Neuronal stem cell (in vitro differentiated cells): ENCODE results near the gene FCRL1.

Experiments
- DNase-seq: peaks from one replicate; pipeline ENCODE4 v3.0.0-alpha.2; 2013; ENCODE audit warnings: low spot score
- H2AFZ ChIP-seq: one replicate; pipeline ENCODE4 v1.6.1; 2013; ENCODE audit warnings: mild to moderate bottlenecking, low read length, inconsistent platforms
- H2AK5ac ChIP-seq: 2 replicates; pipeline ENCODE4 v1.6.1; 2013; ENCODE audit warnings: low read depth, mild to moderate bottlenecking, inconsistent platforms, low read length, moderate library complexity, mixed read lengths
- H2BK120ac ChIP-seq: 2 replicates; pipeline ENCODE4 v1.6.1; 2013; ENCODE audit warnings: low read depth, mild to moderate bottlenecking, inconsistent platforms, low read length, moderate library complexity, mixed read lengths
- H2BK12ac ChIP-seq: one replicate; pipeline ENCODE4 v1.6.1; 2013; ENCODE audit warnings: low read length, inconsistent platforms
- H2BK15ac ChIP-seq: 2 replicates; pipeline ENCODE4 v1.6.1; 2013; ENCODE audit warnings: mild to moderate bottlenecking, low read length, inconsistent platforms, mixed read lengths
- H2BK5ac ChIP-seq: one replicate; pipeline ENCODE4 v1.6.1; 2013; ENCODE audit warnings: inconsistent platforms, mild to moderate bottlenecking, low read length, moderate library complexity
- H3K14ac ChIP-seq: one replicate; pipeline ENCODE4 v1.6.1; 2013; ENCODE audit warnings: low read length, inconsistent platforms
- H3K18ac ChIP-seq: 2 replicates; pipeline ENCODE4 v1.6.1; 2013; ENCODE audit warnings: low read length, inconsistent platforms
- H3K23ac ChIP-seq: 2 replicates; pipeline ENCODE4 v1.6.1; 2013; ENCODE audit warnings: low read depth, mild to moderate bottlenecking, mixed read lengths, low read length, inconsistent platforms; ENCODE audit not compliant: poor library complexity
- H3K27ac ChIP-seq: replicated peaks from 3 replicates; pipeline ENCODE4 v1.5.1; 2013; ENCODE audit warnings: low read length, inconsistent platforms
- H3K27me3 ChIP-seq, 3 experiments: 2 replicates each; pipeline ENCODE4 v1.6.1; 2013; ENCODE audit warnings: low read length in 3 of 3, mild to moderate bottlenecking in 2 of 3, inconsistent platforms in 1 of 3, low read depth in 1 of 3, mixed read lengths in 1 of 3, moderate library complexity in 1 of 3; ENCODE audit not compliant: control insufficient read depth in 3 of 3, insufficient read depth in 3 of 3
- H3K36me3 ChIP-seq, 2 donors: replicated peaks in 1 of 2; 2 replicates each; pipeline ENCODE4 v1.6.1; 2013; ENCODE audit warnings: low read length in 2 of 2; ENCODE audit not compliant: control insufficient read depth in 2 of 2, insufficient read depth in 2 of 2
- H3K4ac ChIP-seq: 2 replicates; pipeline ENCODE4 v1.6.1; 2013; ENCODE audit warnings: inconsistent platforms, mild to moderate bottlenecking, low read length, moderate library complexity
- H3K4me1 ChIP-seq, 2 donors: 1 replicate in 1 of 2; 2 replicates in 1 of 2; pipeline ENCODE4 v1.6.1; 2013; ENCODE audit warnings: low read length in 2 of 2, low read depth in 1 of 2; ENCODE audit not compliant: control insufficient read depth in 2 of 2, insufficient read depth in 1 of 2
- H3K4me2 ChIP-seq: one replicate; pipeline ENCODE4 v1.6.1; 2013; ENCODE audit warnings: mild to moderate bottlenecking, low read length, inconsistent platforms; ENCODE audit not compliant: insufficient read depth, poor library complexity, severe bottlenecking
- H3K4me3 ChIP-seq, 2 donors: 2 replicates each; pipeline ENCODE4 v1.5.1; 2013; ENCODE audit warnings: low read length in 2 of 2, mild to moderate bottlenecking in 2 of 2, inconsistent platforms in 1 of 2, moderate library complexity in 1 of 2
- H3K79me1 ChIP-seq: one replicate; pipeline ENCODE4 v1.6.1; 2013; ENCODE audit warnings: low read depth, mild to moderate bottlenecking, inconsistent platforms, low read length, moderate library complexity
- H3K9ac ChIP-seq: one replicate; pipeline ENCODE4 v1.6.1; 2013; ENCODE audit warnings: mild to moderate bottlenecking, low read depth, low read length, inconsistent platforms; ENCODE audit not compliant: poor library complexity
- H3K9me3 ChIP-seq, 2 donors: replicated peaks in 1 of 2; 2 replicates each; pipeline versions ENCODE3 to v1.6.1; 2013; ENCODE audit warnings: low read length in 2 of 2, mild to moderate bottlenecking in 2 of 2, inconsistent platforms in 1 of 2, low read depth in 1 of 2, mixed read lengths in 1 of 2, moderate library complexity in 1 of 2; ENCODE audit not compliant: control insufficient read depth in 2 of 2, insufficient read depth in 1 of 2
- H4K8ac ChIP-seq: one replicate; pipeline ENCODE4 v1.6.1; 2013; ENCODE audit warnings: low read depth, mild to moderate bottlenecking, inconsistent platforms, low read length, moderate library complexity
- H4K91ac ChIP-seq: one replicate; pipeline ENCODE4 v1.6.1; 2013; ENCODE audit warnings: low read length, low read depth, mild to moderate bottlenecking, inconsistent platforms; ENCODE audit not compliant: poor library complexity
- WGBS, 2 donors: extraction: QIAGEN DNeasy Blood & Tissue Kit; methylation state at CpG; one replicate each; pipeline ENCODE4 v1.1.7; 2013; ENCODE audit warnings: missing lambda C conversion rate in 2 of 2, mixed read lengths in 1 of 2; ENCODE audit not compliant: insufficient read length in 2 of 2, insufficient replicate concordance in 1 of 2; ENCODE audit errors: extremely low coverage in 2 of 2; 5-methylcytosine and 5-hydroxymethylcytosine counted together

FCRL1 gene

DNA sequence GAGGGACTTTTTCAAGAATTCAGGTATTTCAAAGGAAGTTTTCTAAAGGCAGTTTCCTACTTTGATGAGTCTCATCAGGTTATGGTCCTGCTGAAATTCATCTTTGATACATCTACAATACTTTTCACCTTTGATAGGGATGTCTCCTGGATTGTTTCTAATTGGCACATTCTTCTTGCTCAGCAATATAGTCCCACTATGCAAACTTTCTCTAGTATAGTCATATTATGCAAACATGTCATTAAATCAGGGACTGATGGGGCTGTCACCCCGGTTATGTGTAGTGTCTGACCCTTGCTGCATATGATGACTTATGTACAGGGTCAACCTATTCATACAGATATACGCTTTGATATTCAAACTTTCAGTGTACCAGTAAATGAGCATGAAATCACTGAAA is 379 bp upstream of the FCRL1 start:
- Histone ChIP-seq H2BK12ac (no peak overlapping the region), H3K4me2 (no peak overlapping the region), H2BK5ac (no peak overlapping the region), H4K8ac (no peak overlapping the region), H3K27ac (no peak overlapping the region), H2AFZ (no peak overlapping the region), H3K9me3 (no peaks in the 10 kb centered on the region), H3K18ac (no peak overlapping the region), H3K14ac (no peak overlapping the region), H3K9ac (no peak overlapping the region), H4K91ac (no peak overlapping the region), H3K23ac (no peak overlapping the region), H3K4me1 (no peaks in the 10 kb centered on the region), H3K79me1 (no peaks in the 10 kb centered on the region), H3K4ac (no peak overlapping the region), H2BK120ac (no peak overlapping the region), H2AK5ac (no peak overlapping the region), H3K27me3 (no peaks in the 10 kb centered on the region), H3K36me3 (no peaks in the 10 kb centered on the region), H2BK15ac (no peak overlapping the region), H3K4me3 (no peak overlapping the region)
- no peak for DNase-seq
- no CpG with 5 or more reads among the region's 2 CpGs for WGBS, 2 donors

DNA sequence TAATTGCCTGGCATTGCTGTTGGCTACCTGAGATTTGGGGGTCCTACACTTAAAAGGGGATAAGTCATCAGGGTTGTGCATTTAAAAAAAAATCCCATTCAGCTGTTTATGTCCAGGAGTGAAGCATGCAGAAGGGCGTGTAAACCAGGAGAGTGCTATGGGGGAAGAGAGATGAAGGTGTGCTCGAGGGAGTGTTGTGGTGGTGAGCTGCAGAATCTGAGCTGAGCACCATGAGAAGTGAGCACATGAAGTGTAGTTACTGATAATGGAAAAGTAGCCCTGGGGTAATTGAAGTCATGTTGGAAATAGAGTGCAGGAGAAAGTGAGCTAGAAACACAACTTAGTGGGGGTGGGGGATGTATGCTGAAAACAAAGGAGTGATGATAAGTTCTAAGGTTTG is 705 bp downstream of the FCRL1 start:
- no peak overlapping the region for H2BK12ac ChIP-seq
- no peaks in the 10 kb centered on the region for H3K79me1 ChIP-seq
- no peak overlapping the region for H3K27ac ChIP-seq
- H3K36me3 ChIP-seq = no peaks in the 10 kb centered on the region
- no peak overlapping the region for H2BK5ac ChIP-seq
- H3K4me2 ChIP-seq = no peak overlapping the region
- no peak overlapping the region for H3K14ac ChIP-seq
- H3K4me1 ChIP-seq = no peaks in the 10 kb centered on the region
- no peak overlapping the region for H3K4me3 ChIP-seq
- H3K9ac ChIP-seq = no peak overlapping the region
- H3K18ac ChIP-seq = no peak overlapping the region
- H3K4ac ChIP-seq = no peak overlapping the region
- no peak overlapping the region for H4K91ac ChIP-seq
- H4K8ac ChIP-seq = no peak overlapping the region
- no CpG with 5 or more reads among the region's 2 CpGs for WGBS, 2 donors
- H2AK5ac ChIP-seq = no peak overlapping the region
- no peaks in the 10 kb centered on the region for H3K9me3 ChIP-seq
- no peak for DNase-seq
- no peaks in the 10 kb centered on the region for H3K27me3 ChIP-seq
- no peak overlapping the region for H2AFZ ChIP-seq
- no peak overlapping the region for H3K23ac ChIP-seq
- H2BK15ac ChIP-seq = no peak overlapping the region
- H2BK120ac ChIP-seq = no peak overlapping the region

- no peak overlapping the region for H3K9ac ChIP-seq
- no peak overlapping the region for H3K14ac ChIP-seq
- H3K23ac ChIP-seq = no peak overlapping the region
- no peak overlapping the region for H3K4ac ChIP-seq
- H4K8ac ChIP-seq = no peak overlapping the region
- no peak for DNase-seq
- no CpG with 5 or more reads among the region's 1 CpG for WGBS, 2 donors
- no peak overlapping the region for H3K4me2 ChIP-seq
- no peak overlapping the region for H2BK5ac ChIP-seq
- no peak overlapping the region for H4K91ac ChIP-seq
- no peak overlapping the region for H2BK15ac ChIP-seq
- H3K27ac ChIP-seq = no peak overlapping the region
- H3K4me1 ChIP-seq = no peaks in the 10 kb centered on the region
- no peaks in the 10 kb centered on the region for H3K79me1 ChIP-seq
- H2BK120ac ChIP-seq = no peak overlapping the region
- H3K4me3 ChIP-seq = no peak overlapping the region
- no peak overlapping the region for H2AFZ ChIP-seq
- H2BK12ac ChIP-seq = no peak overlapping the region
- peaks cover 0 to 2% (median 0%) of the 10 kb centered on the region in 3 experiments for H3K27me3 ChIP-seq
- no peak overlapping the region for H3K18ac ChIP-seq
- H3K9me3 ChIP-seq = peaks cover 0 to 6% of the 10 kb centered on the region in 2 donors
- H3K36me3 ChIP-seq = no peaks in the 10 kb centered on the region
- H2AK5ac ChIP-seq = no peak overlapping the region
Observed at GRCh38 chr1:157813269-157813668, 6.7 kb downstream of the FCRL1 start.

GRCh38 chr1:157806431-157807149 is 13.3 kb downstream of the FCRL1 start:
- Histone ChIP-seq H2BK12ac (no peak overlapping the region), H3K23ac (no peak overlapping the region), H2BK5ac (no peak overlapping the region), H3K9me3 (no peaks in the 10 kb centered on the region), H3K36me3 (no peaks in the 10 kb centered on the region), H3K9ac (no peak overlapping the region), H4K8ac (no peak overlapping the region), H3K4me1 (no peaks in the 10 kb centered on the region), H2AFZ (no peak overlapping the region), H3K14ac (no peak overlapping the region), H3K27ac (no peak overlapping the region), H2BK15ac (no peak overlapping the region), H2AK5ac (no peak overlapping the region), H4K91ac (no peak overlapping the region), H3K27me3 (no peaks in the 10 kb centered on the region), H2BK120ac (no peak overlapping the region), H3K4me2 (no peak overlapping the region), H3K18ac (peak overlapping the region; percentile 11), H3K4me3 (no peak overlapping the region), H3K79me1 (no peaks in the 10 kb centered on the region), H3K4ac (no peak overlapping the region)
- no peak for DNase-seq
- WGBS, 2 donors = no CpG with 5 or more reads among the region's 6 CpGs
